Stimulated activated CD4-positive, alpha-beta T cell treated with anti-CD3 and anti-CD28 coated beads, Interleukin-15, amount 100 ng/mL, for 24 hours (primary cell): Measurements from ENCODE around the gene RARRES1.

Source experiments
- DNase-seq: peaks from one replicate; pipeline ENCODE4 v3.0.0-alpha.2; 2020

The RARRES1 gene

GRCh38 chr3:158731938-158732855 is at the start of gene RARRES1:
Gene RARRES1, minus strand, starts transcription at chr3:158732457. Its CDS starts 42 bp downstream, at chr3:158732415.
- peak; percentile 65 for DNase-seq

- DNase-seq: no peak
Observed at GRCh38 chr3:158781849-158782248, 49.6 kb upstream of the RARRES1 start.

DNA sequence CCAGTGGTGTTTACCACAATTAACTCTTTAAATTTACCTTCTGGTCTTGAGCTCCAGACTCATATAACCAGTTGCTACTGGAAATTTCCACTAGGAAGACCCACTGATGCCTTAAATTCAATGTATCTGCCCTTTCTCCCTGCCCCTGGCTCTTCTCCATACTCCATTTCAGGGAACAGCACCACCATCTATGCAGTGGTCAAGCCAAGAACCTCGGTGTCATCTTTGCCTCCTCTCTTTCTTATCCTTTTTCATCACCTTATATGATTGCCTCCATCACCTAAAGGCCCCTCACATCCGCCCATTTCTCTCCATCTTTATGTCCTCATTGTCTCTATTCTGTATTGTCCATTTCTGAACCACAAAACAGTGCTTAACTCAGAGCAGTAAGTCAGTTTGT is 48.9 kb upstream of the RARRES1 start:
- DNase-seq: no peak

DNA sequence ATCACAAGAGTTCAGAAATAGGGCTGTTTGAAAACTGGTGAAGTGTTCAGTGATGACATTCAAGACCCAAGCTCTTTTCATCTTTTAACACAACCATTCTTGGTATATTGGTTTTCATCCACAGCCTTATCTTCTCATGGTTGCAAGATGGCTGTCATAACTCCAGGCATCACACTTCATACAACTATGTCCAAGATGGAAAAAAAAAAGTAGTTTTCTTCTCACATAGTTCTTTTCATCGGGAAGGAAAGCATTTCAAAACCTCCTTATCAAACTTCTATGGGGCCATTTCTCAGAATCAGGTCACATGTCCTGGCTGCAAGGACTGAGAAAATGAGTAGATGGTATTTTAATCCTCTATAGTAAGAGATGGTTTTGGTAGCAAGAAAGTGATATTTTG is 48.5 kb upstream of the RARRES1 start:
- no peak for DNase-seq

GRCh38 chr3:158777161-158777873 is 45.1 kb upstream of the RARRES1 start:
- DNase-seq: no peak

DNA sequence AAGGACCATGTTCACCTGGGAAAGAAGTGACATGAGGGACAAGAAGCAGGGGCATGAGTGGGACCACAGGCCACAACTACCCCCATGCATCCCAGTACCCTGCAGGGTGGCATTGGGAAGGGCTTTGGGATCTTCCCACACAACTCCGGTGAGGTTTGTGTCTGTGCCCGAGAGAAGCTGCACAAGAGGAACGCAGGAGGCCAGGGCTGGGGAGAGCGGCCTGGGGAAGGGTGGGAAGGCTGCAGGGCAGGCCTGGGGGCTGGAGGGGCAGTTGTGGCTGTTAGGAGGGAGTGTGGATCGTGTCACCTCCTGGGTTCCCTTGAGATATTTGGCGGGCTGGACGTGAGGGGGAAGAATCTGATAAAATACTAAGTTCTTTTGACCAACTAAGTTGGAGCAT is 44.3 kb upstream of the RARRES1 start:
- no peak for DNase-seq

- no peak for DNase-seq
Observed at GRCh38 chr3:158775426-158776410, 43.5 kb upstream of the RARRES1 start.

GRCh38 chr3:158774965-158775364 is 42.7 kb upstream of the RARRES1 start:
- DNase-seq: no peak

GRCh38 chr3:158773845-158774830 is 41.9 kb upstream of the RARRES1 start:
- no peak for DNase-seq

GRCh38 chr3:158773166-158773565 is 40.9 kb upstream of the RARRES1 start:
- DNase-seq: no peak

GRCh38 chr3:158771982-158772381 is 39.7 kb upstream of the RARRES1 start:
- no peak for DNase-seq

DNA sequence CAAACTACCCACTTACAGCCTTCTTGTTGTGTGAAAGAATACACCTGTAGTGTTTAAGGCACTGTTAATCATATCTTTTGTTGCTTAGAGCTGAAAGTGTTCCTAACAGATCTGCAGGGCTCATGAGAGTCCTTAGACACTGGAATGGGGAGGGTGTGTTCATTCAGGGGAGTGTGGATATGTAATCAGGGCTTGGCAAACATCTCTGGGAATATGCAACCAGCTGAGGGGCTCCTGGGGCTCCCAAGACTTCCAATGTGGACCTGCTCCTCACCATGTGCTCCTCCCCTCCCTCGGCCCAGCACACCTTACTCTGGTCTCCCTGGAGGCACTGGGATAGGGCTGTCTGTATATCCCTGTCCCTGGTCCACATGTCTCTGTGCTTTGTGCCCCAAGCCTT is 39.3 kb upstream of the RARRES1 start:
- no peak for DNase-seq

GRCh38 chr3:158770741-158771350 is 38.6 kb upstream of the RARRES1 start:
- DNase-seq: no peak

- DNase-seq: no peak
Observed at GRCh38 chr3:158769952-158770740, 37.9 kb upstream of the RARRES1 start.

DNA sequence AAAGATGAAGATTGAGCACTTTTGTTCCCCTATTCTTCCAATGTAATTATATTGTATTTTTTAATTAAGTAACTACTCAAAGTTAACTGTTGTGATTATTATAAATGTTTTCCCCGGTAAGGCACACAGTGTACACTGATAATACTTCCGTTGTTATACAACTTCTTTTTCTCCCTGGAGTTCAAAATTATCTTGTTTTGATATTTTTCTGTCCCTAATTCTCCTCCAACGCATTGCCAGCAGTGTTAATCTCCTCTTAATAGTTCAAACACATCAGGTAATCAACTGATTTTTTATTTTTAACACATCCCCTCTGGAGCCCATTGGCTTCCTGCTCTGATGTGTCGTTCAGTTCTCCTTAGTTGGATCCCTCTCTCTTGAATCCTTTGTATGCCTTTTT is 37.3 kb upstream of the RARRES1 start:
- no peak for DNase-seq

- DNase-seq: no peak
Observed at GRCh38 chr3:158768881-158769543, 36.8 kb upstream of the RARRES1 start.

GRCh38 chr3:158768361-158768787 is 36.1 kb upstream of the RARRES1 start:
- no peak for DNase-seq

DNA sequence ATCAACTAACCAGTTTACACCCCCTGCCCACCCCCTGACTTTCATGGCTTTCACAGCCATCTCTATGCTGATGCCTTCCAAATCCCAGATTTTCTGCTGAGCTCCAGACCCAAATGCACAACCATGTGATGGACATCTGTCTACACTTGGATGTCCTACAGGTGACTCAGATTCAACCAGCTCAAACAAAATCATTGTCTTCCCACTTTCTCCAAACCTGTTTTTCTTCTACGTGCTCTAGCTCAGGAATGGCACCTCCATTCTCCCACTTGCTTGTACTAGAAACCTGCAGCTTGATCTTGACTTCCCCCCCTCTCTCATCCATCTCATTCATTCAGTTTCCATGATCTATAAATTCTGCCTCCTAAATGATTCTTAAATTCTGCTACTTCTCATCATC is 34.1 kb upstream of the RARRES1 start:
- no peak for DNase-seq

DNA sequence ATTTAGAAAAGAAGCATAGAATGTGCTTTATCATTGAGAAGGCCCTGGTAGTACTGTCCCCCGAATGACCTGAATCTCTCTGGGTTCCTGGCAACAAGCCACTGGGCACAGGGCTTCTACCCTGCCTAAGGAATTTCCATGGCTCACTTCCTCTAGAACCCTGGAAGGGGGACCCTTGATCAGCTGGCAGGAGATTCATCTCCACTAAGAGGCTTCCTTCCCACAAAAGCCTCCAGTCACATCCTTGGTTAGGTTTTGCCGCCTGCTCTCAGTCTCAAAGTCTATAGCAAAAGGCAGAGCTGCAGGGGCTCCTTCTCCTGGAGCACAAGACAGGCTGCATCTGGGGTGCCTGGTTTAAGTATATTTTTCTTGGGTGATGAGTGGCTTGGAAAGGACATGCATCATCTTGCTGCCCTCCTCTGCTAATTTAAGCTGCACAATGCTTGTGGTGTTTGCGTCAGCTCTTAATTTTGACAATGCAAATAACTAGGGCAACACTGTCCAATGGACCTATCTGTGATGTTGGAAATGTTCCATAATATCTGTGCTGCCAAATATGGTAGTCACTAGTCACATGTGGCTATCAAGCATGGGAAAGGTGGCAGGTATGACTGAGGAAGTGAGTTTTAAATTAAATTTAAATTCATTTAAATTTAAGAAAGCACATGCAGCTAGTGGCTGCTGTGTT is 33.4 kb upstream of the RARRES1 start:
- DNase-seq: no peak
